ENCODE results near the gene PPP1R26.

PPP1R26 gene

DNA sequence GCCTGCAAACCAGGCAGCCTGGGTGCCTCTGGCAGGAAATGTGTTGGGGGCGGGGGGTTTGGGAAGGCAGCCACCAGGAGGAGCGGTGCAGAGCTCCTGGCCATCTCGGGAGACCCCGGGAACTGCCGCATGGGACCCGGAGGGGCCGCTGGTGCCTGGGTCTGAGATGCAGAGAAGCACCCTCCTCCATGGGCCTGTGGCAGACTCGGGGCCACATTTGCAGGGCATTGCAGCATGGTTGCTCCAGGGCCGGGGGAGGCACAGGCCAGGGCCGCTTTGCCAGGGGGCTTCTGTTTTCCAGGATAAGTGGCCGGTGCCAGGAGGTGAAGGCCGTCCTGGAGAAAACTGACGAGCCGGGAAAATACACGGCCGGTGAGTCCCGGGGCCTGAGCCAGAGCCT is 43.3 kb downstream of the PPP1R26 start:
- TF ChIP-seq, protein P1, sequence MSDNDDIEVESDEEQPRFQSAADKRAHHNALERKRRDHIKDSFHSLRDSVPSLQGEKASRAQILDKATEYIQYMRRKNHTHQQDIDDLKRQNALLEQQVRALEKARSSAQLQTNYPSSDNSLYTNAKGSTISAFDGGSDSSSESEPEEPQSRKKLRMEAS (IDR thresholded peaks at IDR 0.05; ENCODE audit: low read depth, low read length): no peak
- TF ChIP-seq, protein P2, sequence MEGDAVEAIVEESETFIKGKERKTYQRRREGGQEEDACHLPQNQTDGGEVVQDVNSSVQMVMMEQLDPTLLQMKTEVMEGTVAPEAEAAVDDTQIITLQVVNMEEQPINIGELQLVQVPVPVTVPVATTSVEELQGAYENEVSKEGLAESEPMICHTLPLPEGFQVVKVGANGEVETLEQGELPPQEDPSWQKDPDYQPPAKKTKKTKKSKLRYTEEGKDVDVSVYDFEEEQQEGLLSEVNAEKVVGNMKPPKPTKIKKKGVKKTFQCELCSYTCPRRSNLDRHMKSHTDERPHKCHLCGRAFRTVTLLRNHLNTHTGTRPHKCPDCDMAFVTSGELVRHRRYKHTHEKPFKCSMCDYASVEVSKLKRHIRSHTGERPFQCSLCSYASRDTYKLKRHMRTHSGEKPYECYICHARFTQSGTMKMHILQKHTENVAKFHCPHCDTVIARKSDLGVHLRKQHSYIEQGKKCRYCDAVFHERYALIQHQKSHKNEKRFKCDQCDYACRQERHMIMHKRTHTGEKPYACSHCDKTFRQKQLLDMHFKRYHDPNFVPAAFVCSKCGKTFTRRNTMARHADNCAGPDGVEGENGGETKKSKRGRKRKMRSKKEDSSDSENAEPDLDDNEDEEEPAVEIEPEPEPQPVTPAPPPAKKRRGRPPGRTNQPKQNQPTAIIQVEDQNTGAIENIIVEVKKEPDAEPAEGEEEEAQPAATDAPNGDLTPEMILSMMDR (IDR thresholded peaks at IDR 0.05; ENCODE audit: low read depth, low read length): no peak
- TF ChIP-seq POLR2A (IDR thresholded peaks at IDR 0.05; ENCODE audit: extremely low read depth, insufficient read length) (no peak), MYC (IDR thresholded peaks at IDR 0.05; ENCODE audit: low read depth, low read length) (no peak)

DNA sequence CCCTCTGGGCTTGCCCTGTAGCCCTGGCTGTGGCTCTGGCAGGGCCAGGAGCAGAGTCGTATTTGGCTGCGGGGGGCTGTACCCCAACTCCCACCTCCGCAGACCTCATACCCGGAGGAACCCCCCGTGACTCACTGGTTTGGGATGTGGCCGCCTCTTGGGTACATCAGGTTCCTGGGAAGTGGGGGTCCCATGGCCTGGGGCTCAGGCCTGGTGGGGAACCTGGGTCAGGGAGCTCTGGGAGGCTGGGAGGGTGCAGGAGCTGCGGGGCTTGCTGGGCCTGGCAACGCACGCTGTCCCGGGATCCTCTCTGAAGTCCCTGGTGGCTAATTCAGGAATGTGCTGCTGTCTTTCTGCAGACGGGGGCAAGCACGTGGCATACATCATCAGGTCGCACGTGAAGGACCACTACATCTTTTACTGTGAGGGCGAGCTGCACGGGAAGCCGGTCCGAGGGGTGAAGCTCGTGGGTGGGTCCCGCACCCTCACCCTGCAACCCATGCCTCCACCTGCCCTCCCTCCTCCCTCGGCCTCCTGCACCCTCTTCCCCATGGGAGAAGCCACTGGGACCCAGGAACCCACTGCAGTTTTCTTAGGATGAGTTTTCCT is 44.0 kb downstream of the PPP1R26 start:
- no peak for DNase-seq (ENCODE audit: low read depth)
- no peak overlapping the region for H3K4me3 ChIP-seq (ENCODE audit: low read depth, low read length)
- TF ChIP-seq MYC (IDR thresholded peaks at IDR 0.05; ENCODE audit: low read depth, low read length): no peak
- TF ChIP-seq, protein P1 (IDR thresholded peaks at IDR 0.05; ENCODE audit: low read depth, low read length): no peak
- TF ChIP-seq, protein P2 (IDR thresholded peaks at IDR 0.05; ENCODE audit: low read depth, low read length): no peak
- TF ChIP-seq POLR2A (IDR thresholded peaks at IDR 0.05; ENCODE audit: extremely low read depth, insufficient read length): no peak

More for the DNA sequence above, 43.3 kb downstream of the PPP1R26 start:
- H3K4me3 ChIP-seq (ENCODE audit: low read depth, low read length): no peak overlapping the region
- DNase-seq (ENCODE audit: low read depth): no peak

DNA sequence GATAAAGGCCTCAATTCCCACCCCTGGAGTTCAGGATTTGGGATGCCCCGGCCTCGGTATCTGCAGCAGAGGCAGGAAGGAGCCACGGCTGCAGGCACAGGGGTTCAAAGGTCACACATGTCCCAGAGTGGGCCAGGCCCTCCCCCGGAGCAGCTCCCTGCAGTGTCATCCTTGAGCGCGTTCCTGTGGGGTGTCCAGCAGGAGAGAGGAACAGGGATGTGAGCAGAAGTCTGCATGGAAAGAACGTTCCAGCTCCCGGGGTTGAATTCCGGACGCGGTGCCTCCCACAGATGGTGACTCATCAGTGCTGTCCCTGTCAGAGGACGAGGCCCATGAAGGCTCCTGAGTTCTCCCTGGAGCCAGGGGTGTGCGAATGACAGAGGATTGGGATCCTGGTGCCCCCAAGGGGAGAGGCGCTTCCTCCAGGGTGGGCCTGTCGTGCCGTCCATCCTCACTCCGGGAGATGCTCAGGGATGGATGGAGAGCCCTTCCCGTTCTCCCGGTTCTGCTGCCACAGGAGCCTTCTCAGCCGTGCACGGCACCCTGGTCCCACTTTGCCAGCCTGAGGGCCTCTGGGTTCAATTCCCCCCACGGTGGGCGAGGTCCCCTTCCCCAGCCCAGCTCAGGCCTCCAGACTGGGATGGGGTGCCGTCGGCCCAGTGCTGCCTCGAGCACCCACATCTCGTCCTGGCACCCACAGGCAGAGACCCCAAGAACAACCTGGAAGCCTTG is 44.7 kb downstream of the PPP1R26 start:
- DNase-seq (ENCODE audit: low read depth): no peak
- TF ChIP-seq, protein P2 (IDR thresholded peaks at IDR 0.05; ENCODE audit: low read depth, low read length): no peak
- TF ChIP-seq, protein P1 (IDR thresholded peaks at IDR 0.05; ENCODE audit: low read depth, low read length): no peak
- TF ChIP-seq POLR2A (IDR thresholded peaks at IDR 0.05; ENCODE audit: extremely low read depth, insufficient read length): no peak
- no peak for TF ChIP-seq MYC (IDR thresholded peaks at IDR 0.05; ENCODE audit: low read depth, low read length)
- no peak overlapping the region for H3K4me3 ChIP-seq (ENCODE audit: low read depth, low read length)

DNA sequence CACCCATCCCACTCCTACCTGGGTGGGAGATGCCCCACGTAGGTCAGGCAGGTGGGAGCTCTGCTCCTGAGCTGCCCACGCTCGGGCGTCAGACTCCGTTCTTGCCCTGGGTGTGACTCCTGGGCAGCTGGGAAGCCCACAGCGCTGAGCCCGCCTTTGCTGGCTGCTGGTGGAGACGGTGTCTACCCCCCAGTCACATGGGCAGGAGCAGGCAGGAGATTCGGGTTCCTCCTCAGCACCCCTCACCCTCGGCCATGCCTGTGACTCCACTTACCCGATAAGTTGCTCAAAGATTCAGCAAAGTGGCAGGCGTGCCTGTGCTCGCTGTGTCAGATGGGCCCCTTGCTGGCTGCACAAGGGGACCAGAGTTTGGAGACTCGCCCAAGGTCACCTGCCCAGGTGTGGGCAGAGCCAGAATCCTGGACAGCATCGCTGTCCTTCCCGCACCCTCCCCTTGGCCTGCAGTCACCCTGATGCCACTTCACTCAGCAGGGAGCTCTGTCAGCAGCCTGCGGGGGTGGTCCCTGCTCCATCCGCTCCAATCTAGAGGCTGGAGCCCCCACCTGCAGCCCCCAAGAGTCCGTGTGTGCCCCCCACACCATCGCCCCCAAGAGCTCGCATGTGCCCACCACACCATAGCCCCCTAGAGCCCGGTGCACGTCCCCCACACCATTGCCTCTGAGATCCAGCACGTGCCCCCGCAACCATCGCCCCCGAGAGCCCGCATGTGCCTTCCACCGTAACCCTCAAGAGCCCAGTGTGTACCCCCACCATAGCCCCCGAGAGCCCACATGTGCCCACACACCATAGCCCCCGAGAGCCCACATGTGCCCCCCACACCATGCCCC is 45.9 kb downstream of the PPP1R26 start:
- TF ChIP-seq, protein P2 (IDR thresholded peaks at IDR 0.05; ENCODE audit: low read depth, low read length): no peak
- no peak for TF ChIP-seq MYC (IDR thresholded peaks at IDR 0.05; ENCODE audit: low read depth, low read length)
- TF ChIP-seq, protein P1 (IDR thresholded peaks at IDR 0.05; ENCODE audit: low read depth, low read length): no peak
- TF ChIP-seq POLR2A (IDR thresholded peaks at IDR 0.05; ENCODE audit: extremely low read depth, insufficient read length): no peak
- no peak overlapping the region for H3K4me3 ChIP-seq (ENCODE audit: low read depth, low read length)
- no peak for DNase-seq (ENCODE audit: low read depth)

DNA sequence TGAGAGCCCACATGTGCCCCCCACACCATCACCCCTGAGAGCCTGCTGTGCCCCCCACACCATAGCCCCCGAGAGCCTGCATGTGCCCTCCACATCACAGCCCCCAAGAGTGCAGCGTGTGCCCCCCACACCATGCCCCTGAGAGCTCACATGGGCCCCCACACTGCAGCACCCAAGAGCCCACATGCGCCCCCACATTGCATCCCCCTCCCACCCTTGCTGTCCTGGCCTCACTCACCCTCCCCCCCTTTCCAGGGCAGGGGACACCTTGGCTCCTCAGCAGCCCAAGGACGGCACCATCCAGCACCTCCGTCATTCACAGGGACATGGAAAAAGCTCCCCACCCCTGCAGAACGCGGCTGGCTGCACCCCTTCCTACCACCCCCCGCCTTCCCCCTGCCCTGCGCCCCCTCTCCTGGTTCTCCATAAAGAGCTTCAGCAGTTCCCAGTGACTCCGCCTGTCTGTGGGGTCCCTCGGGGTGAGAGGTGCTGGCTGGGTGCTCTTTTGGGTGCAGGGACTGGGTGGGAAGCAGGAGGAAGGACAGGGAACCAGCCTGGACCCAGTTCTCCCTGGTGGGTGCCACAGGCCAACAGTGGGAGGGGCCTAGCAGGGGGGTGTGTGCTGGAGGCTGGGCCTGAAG is 46.6 kb downstream of the PPP1R26 start:
- TF ChIP-seq, protein P1 (IDR thresholded peaks at IDR 0.05; ENCODE audit: low read depth, low read length): no peak
- TF ChIP-seq MYC (IDR thresholded peaks at IDR 0.05; ENCODE audit: low read depth, low read length) (no peak), POLR2A (IDR thresholded peaks at IDR 0.05; ENCODE audit: extremely low read depth, insufficient read length) (no peak)
- TF ChIP-seq, protein P2 (IDR thresholded peaks at IDR 0.05; ENCODE audit: low read depth, low read length): no peak
- no peak for DNase-seq (ENCODE audit: low read depth)
- H3K4me3 ChIP-seq (ENCODE audit: low read depth, low read length): no peak overlapping the region

All from NB4 (cell line).